Spleen (tissue), 7 donors: ENCODE results near the gene GP1BB.

Source experiments
- POLR2A ChIP-seq, 3 donors: fragments of 450-650 bp; IDR thresholded peaks; one replicate each; pipeline ENCODE4 v1.5.1; 2017; ENCODE audit warnings: antibody characterized with exemption in 3 of 3, mild to moderate bottlenecking in 1 of 3
- POLR2AphosphoS5 ChIP-seq, 3 donors: sonication (generic); formaldehyde crosslinking; IDR thresholded peaks; one replicate each; pipeline ENCODE4 v1.5.1; 2017; ENCODE audit warnings: antibody characterized with exemption in 3 of 3
- TF ChIP-seq, protein P1 (sequence below), 11 experiments: fragments of 200-600 bp in 7 of 11; fragments of 450-650 bp in 4 of 11; sonication (generic) in 4 of 11; IDR thresholded peaks in 8 of 11; conservative IDR thresholded peaks in 3 of 11; 1 replicate in 7 of 11; 2 replicates in 4 of 11; pipeline versions ENCODE4 v1.4.0 to v1.8.0; 2016 to 2021; ENCODE audit warnings: antibody characterized with exemption in 11 of 11, inconsistent platforms in 4 of 11, mild to moderate bottlenecking in 1 of 11
- donor health status: DM: no; HTN: no; CAD: no; lungs with moderate emphysema.
- donor health status: DM: no; HTN: no; CAD: no.
- donor health status: DM: no; HTN: no; CAD: no.

DNA sequence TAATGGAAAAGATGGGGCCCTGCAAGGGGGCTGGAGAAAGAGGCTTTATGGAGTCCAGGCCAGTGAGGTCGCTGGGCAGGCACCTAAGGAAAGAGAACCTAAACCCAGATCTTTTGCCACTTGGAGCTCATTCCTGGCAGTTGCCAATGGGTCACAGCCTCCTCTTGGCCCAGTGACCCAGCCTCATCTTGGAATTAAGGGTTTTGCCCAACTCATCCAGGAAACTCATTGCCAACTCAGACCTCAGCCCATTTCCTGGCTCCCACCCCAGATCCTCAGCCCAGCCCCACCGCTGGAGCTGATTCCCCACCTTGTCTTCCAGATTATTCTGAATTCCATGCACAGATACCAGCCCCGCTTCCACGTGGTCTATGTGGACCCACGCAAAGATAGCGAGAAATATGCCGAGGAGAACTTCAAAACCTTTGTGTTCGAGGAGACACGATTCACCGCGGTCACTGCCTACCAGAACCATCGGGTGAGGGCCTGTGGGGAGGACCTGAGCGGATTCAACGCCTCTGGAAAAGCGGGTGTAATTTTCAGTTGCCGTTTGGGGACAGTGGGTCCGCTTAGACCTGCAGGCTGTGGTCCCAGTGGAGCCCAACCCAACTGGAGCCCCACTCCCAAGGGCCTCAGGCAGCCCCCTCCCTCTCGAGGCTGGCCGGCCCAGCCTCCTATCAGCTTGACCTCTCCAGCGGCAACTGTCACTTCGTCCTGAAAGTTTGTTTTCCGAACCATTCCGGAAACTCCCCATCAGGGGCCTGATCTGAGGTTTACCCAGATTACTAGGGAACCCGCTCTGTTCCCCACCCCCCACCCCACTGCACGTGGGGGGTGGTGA lies 41.5 kb downstream of the GP1BB start:
- TF ChIP-seq, protein P1, sequence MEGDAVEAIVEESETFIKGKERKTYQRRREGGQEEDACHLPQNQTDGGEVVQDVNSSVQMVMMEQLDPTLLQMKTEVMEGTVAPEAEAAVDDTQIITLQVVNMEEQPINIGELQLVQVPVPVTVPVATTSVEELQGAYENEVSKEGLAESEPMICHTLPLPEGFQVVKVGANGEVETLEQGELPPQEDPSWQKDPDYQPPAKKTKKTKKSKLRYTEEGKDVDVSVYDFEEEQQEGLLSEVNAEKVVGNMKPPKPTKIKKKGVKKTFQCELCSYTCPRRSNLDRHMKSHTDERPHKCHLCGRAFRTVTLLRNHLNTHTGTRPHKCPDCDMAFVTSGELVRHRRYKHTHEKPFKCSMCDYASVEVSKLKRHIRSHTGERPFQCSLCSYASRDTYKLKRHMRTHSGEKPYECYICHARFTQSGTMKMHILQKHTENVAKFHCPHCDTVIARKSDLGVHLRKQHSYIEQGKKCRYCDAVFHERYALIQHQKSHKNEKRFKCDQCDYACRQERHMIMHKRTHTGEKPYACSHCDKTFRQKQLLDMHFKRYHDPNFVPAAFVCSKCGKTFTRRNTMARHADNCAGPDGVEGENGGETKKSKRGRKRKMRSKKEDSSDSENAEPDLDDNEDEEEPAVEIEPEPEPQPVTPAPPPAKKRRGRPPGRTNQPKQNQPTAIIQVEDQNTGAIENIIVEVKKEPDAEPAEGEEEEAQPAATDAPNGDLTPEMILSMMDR (IDR thresholded peaks at IDR 0.05 in 8 of 11, conservative IDR thresholded peaks at IDR 0.05 in 3 of 11) = no peak
- TF ChIP-seq POLR2AphosphoS5 (IDR thresholded peaks at IDR 0.05) (no peak), POLR2A (IDR thresholded peaks at IDR 0.05) (no peak)
